Lower lobe of right lung (tissue), 2 donors: ENCODE measurements around the gene TMEM236. TPM values are rescaled to one million over a fixed set of nuclear protein-coding genes. Genes with fewer than 3 reads are reported as not detected.

ENCODE experiments used
- ATAC-seq, 2 donors: fragments of 200-7000 bp; cut with Tn5 transposase; one replicate each; pipeline ENCODE4 v1.9.1; 2020 to 2022; ENCODE audit warnings: mild to moderate bottlenecking in 2 of 2, moderate library complexity in 2 of 2
- DNase-seq: peaks from one replicate; pipeline ENCODE4 v3.0.0-alpha.2; 2020
- H3K27ac ChIP-seq: fragments of 200-600 bp; one replicate; pipeline ENCODE4 v1.8.0; 2022
- H3K27me3 ChIP-seq: fragments of 200-600 bp; one replicate; pipeline ENCODE4 v1.8.0; 2022; ENCODE audit warnings: low read depth
- H3K36me3 ChIP-seq: fragments of 200-600 bp; one replicate; pipeline ENCODE4 v1.8.0; 2022; ENCODE audit warnings: mild to moderate bottlenecking
- H3K4me1 ChIP-seq: fragments of 200-600 bp; one replicate; pipeline ENCODE4 v1.8.0; 2022
- H3K4me3 ChIP-seq: fragments of 200-600 bp; one replicate; pipeline ENCODE4 v1.8.0; 2022; ENCODE audit warnings: mild to moderate bottlenecking
- H3K9me3 ChIP-seq: fragments of 200-600 bp; one replicate; pipeline ENCODE4 v1.8.0; 2022
- intact Hi-C: fragments of 100-400 bp; cut with DNase I; formaldehyde crosslinking; loops from one replicate; pipeline ENCODE4 v1.11.0; 2022
- total RNA-seq: library from RNA; stranded (reverse); fragmentation: NEBNext Ultra II Directional; extraction: Animal tissue kit (Norgen Biotek cat#: 25700); gene quantifications from one replicate; pipeline ENCODE4 v1.2.1, GENCODE V29; 2021
- TF ChIP-seq, protein P1 (sequence below): fragments of 200-600 bp; IDR thresholded peaks from one replicate; pipeline ENCODE4 v1.8.0; 2022; ENCODE audit warnings: antibody characterized with exemption, mild to moderate bottlenecking
- donor health status: DM: no; HTN: yes; CAD: no; lungs with severe emphysema.

The TMEM236 gene
- total RNA-seq, 1 donor from 2014 or later: 5.9 TPM

DNA sequence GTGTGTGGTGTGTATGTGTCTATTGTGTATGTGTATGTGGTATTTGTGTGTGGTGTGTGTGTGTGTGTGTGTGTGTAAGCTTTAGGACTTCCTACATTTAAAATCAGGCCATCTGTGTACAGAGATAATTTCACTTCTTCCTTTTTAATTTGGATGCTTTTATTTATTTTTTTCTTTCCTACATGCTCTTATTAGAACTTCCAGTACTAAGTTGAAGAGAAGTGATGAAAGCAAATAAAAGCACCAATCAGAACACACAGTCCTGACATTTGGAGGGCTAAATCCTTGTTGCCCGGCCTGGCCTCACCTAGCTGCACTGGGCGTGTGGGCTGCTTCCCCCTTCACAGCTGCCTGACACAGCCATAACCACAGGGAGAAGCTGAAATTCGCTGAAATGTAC is 53.3 kb downstream of the TMEM236 start:
- peak; percentile 47 to 63 for ATAC-seq
- Histone ChIP-seq H3K4me1 (no peaks in the 10 kb centered on the region), H3K9me3 (no peaks in the 10 kb centered on the region), H3K27ac (no peak overlapping the region), H3K36me3 (no peaks in the 10 kb centered on the region), H3K27me3 (no peaks in the 10 kb centered on the region), H3K4me3 (no peak overlapping the region)
- TF ChIP-seq, protein P1, sequence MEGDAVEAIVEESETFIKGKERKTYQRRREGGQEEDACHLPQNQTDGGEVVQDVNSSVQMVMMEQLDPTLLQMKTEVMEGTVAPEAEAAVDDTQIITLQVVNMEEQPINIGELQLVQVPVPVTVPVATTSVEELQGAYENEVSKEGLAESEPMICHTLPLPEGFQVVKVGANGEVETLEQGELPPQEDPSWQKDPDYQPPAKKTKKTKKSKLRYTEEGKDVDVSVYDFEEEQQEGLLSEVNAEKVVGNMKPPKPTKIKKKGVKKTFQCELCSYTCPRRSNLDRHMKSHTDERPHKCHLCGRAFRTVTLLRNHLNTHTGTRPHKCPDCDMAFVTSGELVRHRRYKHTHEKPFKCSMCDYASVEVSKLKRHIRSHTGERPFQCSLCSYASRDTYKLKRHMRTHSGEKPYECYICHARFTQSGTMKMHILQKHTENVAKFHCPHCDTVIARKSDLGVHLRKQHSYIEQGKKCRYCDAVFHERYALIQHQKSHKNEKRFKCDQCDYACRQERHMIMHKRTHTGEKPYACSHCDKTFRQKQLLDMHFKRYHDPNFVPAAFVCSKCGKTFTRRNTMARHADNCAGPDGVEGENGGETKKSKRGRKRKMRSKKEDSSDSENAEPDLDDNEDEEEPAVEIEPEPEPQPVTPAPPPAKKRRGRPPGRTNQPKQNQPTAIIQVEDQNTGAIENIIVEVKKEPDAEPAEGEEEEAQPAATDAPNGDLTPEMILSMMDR: no peak
- peak; percentile 60 for DNase-seq
- intact Hi-C loops: no loop called here

DNA sequence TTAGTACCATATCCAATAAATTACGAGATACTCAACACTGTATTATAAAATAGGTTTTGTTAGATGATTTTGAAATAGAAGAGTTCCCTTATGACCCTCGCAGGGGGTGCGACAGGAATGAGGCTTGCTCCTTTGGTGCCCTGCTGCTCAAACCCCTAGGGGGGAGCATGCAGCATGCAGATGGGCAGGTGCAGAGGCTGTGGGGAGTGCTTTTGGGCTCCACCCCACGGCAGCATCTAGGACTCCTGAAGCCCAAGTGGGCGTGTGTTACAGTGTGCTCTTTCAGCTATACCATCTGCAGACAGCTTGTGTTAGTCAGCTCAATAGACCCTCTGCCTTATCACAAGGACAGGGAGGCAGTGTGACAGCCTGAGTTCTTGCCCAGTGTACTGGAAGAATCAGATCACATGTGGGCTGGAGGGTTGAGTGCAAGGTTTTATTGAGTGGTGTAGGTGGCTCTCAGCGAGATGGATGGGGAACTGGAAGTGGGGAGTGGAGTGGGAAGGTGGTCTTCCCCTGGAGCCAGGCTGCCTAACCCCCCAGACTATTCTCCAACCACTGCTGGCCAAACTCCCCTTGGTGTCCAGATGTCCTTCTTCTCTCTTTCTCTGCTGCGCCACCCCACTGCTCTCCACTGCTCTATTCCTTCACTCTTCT is 54.0 kb downstream of the TMEM236 start:
- Histone ChIP-seq H3K9me3 (no peaks in the 10 kb centered on the region), H3K27me3 (no peaks in the 10 kb centered on the region), H3K36me3 (no peaks in the 10 kb centered on the region), H3K4me1 (no peaks in the 10 kb centered on the region), H3K27ac (no peak overlapping the region), H3K4me3 (no peak overlapping the region)
- TF ChIP-seq, protein P1: peak; percentile 9
- intact Hi-C loops: no loop called here
- peak; percentile 51 to 64 for ATAC-seq
- DNase-seq: no peak

DNA sequence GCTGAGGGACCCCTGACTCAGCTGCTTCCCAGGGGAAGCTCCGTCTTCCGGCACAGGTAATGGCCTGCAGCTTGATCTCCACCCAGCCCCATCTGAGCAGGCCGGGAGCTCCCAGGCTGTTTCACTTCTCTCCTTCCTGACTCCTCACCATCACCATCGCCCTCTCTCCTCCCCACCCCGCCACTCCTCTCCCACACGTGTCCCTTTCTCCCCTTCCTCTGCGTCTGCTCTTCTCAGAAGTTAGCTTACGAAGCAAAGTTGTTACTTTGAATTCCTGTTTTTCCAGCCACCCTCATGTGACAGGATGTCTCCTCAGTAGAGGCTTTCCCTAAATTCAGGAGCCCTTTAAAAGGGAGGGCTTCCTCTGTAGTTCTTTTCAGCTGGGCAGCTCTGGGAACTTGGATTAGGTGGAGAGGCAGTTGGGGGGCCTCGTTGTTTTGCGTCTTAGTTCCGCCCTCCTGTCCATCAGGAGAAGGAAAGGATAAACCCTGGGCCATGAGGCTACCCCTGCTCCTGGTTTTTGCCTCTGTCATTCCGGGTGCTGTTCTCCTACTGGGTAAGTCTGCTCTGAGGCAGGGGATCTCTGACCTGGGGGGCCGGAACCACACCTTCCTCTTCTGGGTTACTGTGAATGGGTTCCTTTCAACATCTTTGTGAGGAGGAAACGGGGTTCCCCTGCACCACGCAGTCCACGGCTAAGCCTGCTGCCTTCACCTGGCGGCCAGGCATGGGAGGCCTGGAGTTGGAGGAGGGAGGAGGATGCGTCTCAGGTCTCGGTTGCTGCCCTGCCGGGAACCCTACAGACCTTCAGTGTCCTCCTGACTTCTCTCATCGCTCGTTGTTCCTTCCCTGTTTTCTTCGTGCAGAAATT is 57.2 kb downstream of the TMEM236 start, which contains the start of gene MRC1:
Gene MRC1 (plus strand): TSS at position 378 of the 871 bp plus-strand sequence. CDS start 118 bp downstream, at position 496.
- Histone ChIP-seq H3K4me3 (peak within 1 kb of the TSS; percentile 46), H3K36me3 (no peaks in the 10 kb centered on the region), H3K9me3 (no peaks in the 10 kb centered on the region), H3K4me1 (no peaks in the 10 kb centered on the region), H3K27ac (peak within 1 kb of the TSS; percentile 71), H3K27me3 (no peaks in the 10 kb centered on the region)
- ATAC-seq (peak; percentile 59 to 76), DNase-seq (peak; percentile 61)
- TF ChIP-seq, protein P1: no peak
- intact Hi-C loops: no loop called here

DNA sequence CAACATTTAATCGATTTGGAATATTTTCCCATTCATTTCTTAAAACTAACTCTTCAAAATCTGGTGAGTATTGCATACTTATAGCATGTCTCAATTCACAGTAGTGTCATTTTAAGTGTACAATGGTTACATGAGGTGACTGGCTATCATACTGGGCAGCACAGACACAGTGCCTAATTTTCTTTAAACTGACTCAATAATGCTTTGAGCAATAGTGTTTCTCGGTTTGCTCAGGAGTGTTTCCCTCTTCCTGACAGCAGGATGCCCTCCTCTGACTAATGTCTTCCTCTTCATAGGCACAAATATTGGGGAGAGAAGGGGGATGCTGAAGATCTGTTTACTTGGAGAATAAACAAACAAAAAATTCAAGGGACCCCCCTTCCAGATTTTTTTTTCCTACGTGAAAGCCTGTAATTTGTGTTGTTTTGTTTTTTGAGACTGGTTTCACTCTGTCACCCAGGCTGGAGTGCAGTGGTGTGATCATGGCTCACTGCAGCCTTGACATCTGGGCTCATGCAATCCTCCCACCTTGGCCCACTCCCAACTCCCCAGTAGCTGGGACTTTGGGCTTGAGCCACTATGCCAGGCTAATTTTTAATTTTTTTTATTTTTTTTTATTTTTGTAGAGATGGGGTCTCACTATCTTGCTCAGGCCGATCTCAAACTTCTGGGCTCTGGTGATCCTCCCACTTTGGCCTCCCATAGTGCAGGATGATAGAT is 59.3 kb downstream of the TMEM236 start:
- Histone ChIP-seq H3K9me3 (no peaks in the 10 kb centered on the region), H3K27me3 (no peaks in the 10 kb centered on the region), H3K4me1 (no peaks in the 10 kb centered on the region), H3K36me3 (no peaks in the 10 kb centered on the region), H3K4me3 (peak overlapping the region; percentile 46), H3K27ac (peak overlapping the region; percentile 71)
- TF ChIP-seq, protein P1: no peak
- ATAC-seq (no peak), DNase-seq (no peak)
- intact Hi-C loops: no loop called here

DNA sequence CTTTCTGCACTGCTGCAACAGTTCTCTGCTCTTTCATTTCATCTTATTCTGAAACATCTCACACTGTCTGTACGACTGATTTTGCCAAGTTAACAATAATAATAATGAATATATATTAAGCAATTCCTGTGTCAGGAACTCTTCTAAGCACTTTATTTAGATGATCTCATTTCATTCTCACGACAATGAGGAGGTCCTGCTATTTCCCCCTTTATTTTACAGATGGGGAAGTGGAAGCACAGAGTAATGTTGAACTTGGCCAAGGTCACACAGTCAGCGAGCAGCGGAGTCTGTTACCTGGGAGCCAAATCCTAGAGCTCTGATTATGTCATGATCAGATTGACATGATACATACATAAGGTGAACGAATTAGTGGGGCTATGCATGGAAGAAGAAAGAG is 63.0 kb downstream of the TMEM236 start:
- ATAC-seq (peak; percentile 34 to 36), DNase-seq (no peak)
- intact Hi-C loops: no loop called here
- Histone ChIP-seq H3K9me3 (no peaks in the 10 kb centered on the region), H3K4me1 (peaks cover 7% of the 10 kb centered on the region), H3K36me3 (no peaks in the 10 kb centered on the region), H3K4me3 (peak overlapping the region; percentile 46), H3K27ac (no peak overlapping the region), H3K27me3 (no peaks in the 10 kb centered on the region)
- TF ChIP-seq, protein P1: no peak
